ENCODE measurements around the gene CAP1.

Gene CAP1

DNA sequence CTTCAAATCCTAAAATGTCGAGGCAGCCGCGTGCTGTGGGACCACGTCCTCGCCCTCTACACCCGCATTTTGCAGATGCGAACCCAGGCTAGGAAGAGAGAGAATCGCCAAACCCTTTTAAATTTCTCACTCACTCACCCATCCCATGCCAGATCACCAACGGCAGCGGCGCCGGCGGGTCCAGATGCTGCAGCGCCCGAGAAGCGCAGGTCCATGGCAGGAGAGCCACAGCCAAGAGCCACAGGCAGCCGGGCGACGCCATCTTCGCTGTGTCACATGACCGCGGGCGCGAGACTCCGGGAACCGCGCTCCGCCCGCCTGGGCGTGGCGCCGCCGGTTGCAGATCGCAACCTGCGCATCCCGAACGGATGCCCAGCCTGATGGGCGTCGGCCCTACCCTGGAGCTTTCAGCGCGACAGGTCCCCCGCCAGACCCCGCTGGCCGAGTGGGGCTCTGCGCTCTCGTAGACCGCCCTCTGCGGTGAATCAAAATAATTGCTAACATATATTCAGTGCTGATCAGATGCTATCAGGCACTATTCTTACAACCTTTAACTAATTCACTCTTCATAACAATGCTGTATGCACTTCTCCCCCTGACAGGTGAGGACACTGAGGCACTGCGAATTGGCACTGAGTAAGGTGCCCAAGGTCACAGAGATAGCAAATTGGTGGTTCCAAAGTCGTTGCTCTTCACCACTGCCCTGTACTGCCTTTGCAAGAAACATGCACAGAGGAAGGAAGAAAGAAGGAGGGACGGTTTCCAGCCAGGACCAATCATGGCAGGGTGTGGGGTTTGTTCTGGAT lies 56.7 kb downstream of the CAP1 start, which contains the start of gene PPT1:
Gene PPT1 (minus strand): TSS at position 276 of the 806 bp plus-strand sequence. CDS start 14 bp downstream, at position 262.
- peak; percentile 62 to 83 for DNase-seq

DNA sequence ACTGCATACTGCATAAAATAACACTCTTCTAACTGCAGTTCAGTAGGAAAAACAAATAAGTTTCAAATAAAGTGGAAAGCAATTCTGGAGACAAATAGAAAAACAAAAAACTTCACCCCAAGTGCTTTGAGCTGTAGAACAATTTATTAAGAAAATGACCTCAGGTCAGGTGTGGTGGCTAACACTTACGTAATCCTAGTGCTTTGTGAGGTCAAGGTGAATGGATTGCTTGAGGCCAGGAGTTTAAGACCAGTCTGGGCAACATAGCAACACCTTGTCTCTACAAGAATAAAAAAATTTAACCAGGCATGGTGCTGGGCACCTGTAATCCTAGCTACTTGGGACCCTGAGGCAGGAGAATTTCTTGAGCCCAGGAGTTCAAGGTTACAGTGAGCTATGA lies 61.5 kb downstream of the CAP1 start:
- no peak for DNase-seq

DNA sequence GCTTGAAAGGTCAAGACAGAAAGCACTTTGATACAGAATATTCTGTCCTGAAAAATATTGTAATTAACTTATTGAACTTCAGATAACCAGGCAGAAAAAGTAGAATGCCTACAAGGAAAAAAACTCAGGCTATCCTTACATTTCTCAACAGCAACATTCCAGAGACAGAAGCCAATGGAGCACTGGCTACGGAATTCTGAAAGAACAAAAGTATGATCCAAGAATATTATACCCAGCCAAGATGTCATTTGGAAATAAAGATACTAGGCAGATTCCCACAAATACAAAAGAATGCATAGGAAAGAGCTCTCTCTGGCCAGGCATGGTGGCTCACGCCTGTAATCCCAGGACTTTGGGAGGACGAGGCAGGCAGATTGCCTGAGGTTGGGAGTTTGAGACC lies 62.4 kb downstream of the CAP1 start:
- DNase-seq: no peak

DNA sequence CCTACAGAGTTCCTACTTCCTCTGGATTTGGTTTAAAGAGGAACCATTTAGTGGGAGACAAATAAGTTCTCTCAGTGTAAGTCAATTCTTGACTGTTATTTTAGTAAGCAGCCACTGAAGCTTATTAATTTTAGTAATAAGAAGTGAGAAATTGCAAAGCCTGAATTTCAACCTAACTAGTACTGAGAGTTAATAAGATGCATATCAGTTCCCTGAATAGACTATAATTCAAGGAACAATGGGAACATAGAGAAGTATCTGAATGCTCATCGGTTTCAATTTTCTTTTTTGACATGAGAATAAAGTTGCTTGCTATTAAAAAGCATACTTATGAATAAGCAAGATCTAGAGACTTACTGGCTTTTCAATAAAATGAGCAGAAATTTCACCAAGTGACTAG lies 64.5 kb downstream of the CAP1 start:
- DNase-seq: no peak

DNA sequence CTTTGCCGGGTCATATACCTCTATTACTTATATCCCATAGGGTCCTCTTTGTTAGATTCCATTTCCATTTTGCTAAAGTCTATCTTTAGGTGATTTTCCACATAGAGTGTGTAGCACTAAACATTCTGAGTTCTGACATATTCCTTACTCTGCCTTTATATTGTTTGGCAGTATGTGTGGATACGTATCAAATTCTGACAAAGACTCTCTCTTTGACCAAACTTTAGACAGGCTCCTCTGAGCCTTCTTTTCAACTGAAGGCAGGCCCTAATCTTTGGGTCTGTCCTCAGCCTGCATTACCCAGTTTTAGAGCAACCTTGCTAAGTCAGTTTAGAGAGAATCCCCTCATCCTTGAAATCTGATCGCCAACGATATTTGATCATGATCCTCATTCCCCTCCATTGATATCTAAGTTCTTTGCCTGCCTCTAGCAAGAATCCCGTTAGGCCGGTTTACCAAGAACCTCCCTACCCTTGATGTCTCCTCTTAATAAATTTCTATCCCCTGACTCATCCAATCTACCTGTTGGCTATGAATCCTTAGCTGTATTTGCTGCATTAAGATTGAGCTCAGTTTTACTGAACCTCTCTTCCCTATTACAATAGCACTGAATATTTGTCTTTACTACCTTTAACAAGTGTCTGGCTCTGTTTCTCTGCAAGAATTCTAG lies 66.9 kb downstream of the CAP1 start:
- DNase-seq: no peak

DNA sequence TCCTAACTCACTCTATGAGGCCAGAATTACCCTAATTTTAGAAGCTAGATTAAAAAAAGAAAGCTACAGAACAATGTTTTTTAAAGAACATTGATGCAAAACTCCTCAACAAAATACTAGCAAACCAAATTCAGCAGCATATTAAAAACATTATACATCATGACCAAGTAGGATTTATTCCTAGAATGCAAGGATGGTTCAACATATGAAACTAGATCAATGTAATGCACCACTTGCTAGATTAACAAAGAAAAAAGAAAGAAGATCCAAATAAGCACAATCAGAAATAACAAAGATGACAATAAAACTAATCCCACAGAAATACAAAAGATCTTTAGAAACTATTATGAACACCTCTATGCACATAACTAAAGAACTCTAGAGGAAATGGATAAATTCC lies 69.9 kb downstream of the CAP1 start:
- no peak for DNase-seq

DNA sequence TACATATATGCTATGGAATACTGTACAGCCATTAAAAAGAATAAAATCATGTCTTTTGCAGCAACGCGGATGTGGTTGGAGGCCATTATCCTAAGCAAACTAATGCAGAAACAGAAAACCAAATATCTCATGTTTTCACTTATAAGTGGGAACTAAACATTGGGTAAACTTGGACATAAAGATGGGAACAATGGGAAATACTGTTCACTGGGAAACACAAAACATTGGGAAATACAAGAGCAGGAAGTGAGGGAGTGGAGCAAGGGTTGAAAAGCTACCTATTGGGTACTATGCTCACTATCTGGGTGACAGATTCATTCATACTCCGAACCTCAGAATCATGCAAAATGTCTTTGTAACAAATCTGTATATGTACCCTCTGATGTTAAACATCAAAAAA lies 73.9 kb downstream of the CAP1 start:
- DNase-seq: no peak

DNA sequence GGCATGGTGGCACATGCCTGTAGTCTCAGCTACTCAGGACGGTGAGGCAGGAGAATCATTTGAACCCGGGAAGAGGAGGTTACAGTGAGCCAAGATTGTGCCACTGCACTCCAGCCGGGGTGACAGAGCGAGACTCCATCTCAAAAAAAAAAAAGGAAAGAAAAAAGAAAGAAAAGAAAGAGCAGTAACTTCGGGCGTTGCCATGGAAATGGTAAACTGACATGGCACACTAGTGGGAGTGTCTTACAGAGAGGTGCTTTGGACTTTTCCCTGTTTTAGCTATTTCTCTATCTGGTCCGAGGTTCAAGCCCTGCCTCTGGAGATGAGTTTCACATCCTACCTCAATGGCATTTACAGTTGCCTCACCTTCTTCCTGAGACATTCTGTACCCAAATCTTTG lies 79.6 kb downstream of the CAP1 start:
- no peak for DNase-seq

All from inflammatory macrophage (primary cell).